SK-N-SH (cell line): ENCODE results near the gene ZBTB49.

Source experiments
- CTCF ChIP-seq: fragments of 200-600 bp; sonication (generic); IDR thresholded peaks from 2 replicates; pipeline ENCODE4 v1.6.1; 2017; ENCODE audit warnings: antibody characterized with exemption, mild to moderate bottlenecking, moderate library complexity
- EP300 ChIP-seq, 2 experiments: IDR thresholded peaks; 2 replicates each; pipeline versions ENCODE4 v1.4.0 to v1.6.1; 2012; ENCODE audit warnings: borderline replicate concordance in 1 of 2, low read depth in 1 of 2, low read length in 1 of 2
- FOXM1 ChIP-seq: IDR thresholded peaks from 2 replicates; pipeline ENCODE4 v1.4.0; 2012; ENCODE audit warnings: low read depth, mild to moderate bottlenecking
- GABPA ChIP-seq: IDR thresholded peaks from 2 replicates; pipeline ENCODE4 v1.4.0; 2012; ENCODE audit warnings: low read depth, mild to moderate bottlenecking
- MAX ChIP-seq: IDR thresholded peaks from 2 replicates; pipeline ENCODE4 v1.4.0; 2012; ENCODE audit warnings: low read depth
- NFIC ChIP-seq: IDR thresholded peaks from 2 replicates; pipeline ENCODE4 v1.4.0; 2012; ENCODE audit warnings: borderline replicate concordance
- POLR2AphosphoS5 ChIP-seq: IDR thresholded peaks from 2 replicates; pipeline ENCODE4 v1.6.1; 2012; ENCODE audit warnings: low read depth, low read length
- RAD21 ChIP-seq: IDR thresholded peaks from 2 replicates; pipeline ENCODE4 v1.6.1; 2012; ENCODE audit warnings: mild to moderate bottlenecking, low read length
- REST ChIP-seq: IDR thresholded peaks from 2 replicates; pipeline ENCODE4 v1.6.1; 2012; ENCODE audit warnings: mild to moderate bottlenecking, low read depth, low read length, moderate library complexity
- RFX5 ChIP-seq: IDR thresholded peaks from 2 replicates; pipeline ENCODE4 v1.6.1; 2012; ENCODE audit warnings: mild to moderate bottlenecking, improper control_type of control experiment, low read length
- RXRA ChIP-seq: IDR thresholded peaks from 2 replicates; pipeline ENCODE4 v1.4.0; 2012; ENCODE audit warnings: low read depth, mild to moderate bottlenecking, borderline replicate concordance
- TAF1 ChIP-seq: IDR thresholded peaks from 2 replicates; pipeline ENCODE4 v1.6.1; 2012; ENCODE audit warnings: low read depth, mild to moderate bottlenecking, low read length, moderate library complexity, borderline replicate concordance
- TEAD4 ChIP-seq: IDR thresholded peaks from 2 replicates; pipeline ENCODE4 v1.4.0; 2012; ENCODE audit warnings: mild to moderate bottlenecking, borderline replicate concordance; ENCODE audit not compliant: insufficient read depth

- no peak for TF ChIP-seq RFX5
- TF ChIP-seq EP300 (IDR thresholded peaks at IDR 0.05; ENCODE audit: borderline replicate concordance in 1 of 2, low read depth in 1 of 2, low read length in 1 of 2): no peak
- no peak for TF ChIP-seq CTCF
- TF ChIP-seq TEAD4: no peak
- TF ChIP-seq TAF1: no peak
- TF ChIP-seq REST: no peak
- no peak for TF ChIP-seq RXRA
- TF ChIP-seq RAD21: no peak
- TF ChIP-seq FOXM1: no peak
- no peak for TF ChIP-seq GABPA
- no peak for TF ChIP-seq MAX
- no peak for TF ChIP-seq POLR2AphosphoS5
- no peak for TF ChIP-seq NFIC
Measured at GRCh38 chr4:4248885-4249203, 41.2 kb upstream of the ZBTB49 start.
